IMR-90 (cell line): ENCODE results near the gene TMEM140. TPM values are rescaled to one million over a fixed set of nuclear protein-coding genes. Genes with fewer than 3 reads are reported as not detected.
"Not testable (repeated sequence)": the region's sequence is repeated elsewhere in the genome, so short reads cannot be mapped to it uniquely, and the experiment has no call there.

ENCODE experiments used
- ATAC-seq: fragments of 200-7000 bp; cut with Tn5 transposase; 2 replicates; pipeline ENCODE4 v1.9.1; 2020; ENCODE audit warnings: low read depth, mild to moderate bottlenecking, moderate library complexity
- BruUV-seq: library from RNA; stranded (reverse); fragments of 400-500 nt; replicated peaks from 2 replicates; lab custom pipeline; 2021; lab: Mats Ljungman, UMichigan
- CTCF ChIA-PET: fragments of 300-600 bp; formaldehyde crosslinking; extraction: SDS; loops from one replicate; lab custom pipeline; 2021; ENCODE audit warnings: antibody characterized with exemption; lab: Yijun Ruan, JAX
- POLR2A ChIA-PET: fragments of 300-600 bp; sonication (Branson Sonifier 250); formaldehyde crosslinking; loops from one replicate; lab custom pipeline; 2022; ENCODE audit warnings: antibody characterized with exemption; ENCODE audit not compliant: unreplicated experiment; lab: Charles Lee
- DNase-seq: peaks from one replicate; pipeline ENCODE4 v3.0.0; 2013
- H2AFZ ChIP-seq: replicated peaks from 2 replicates; pipeline ENCODE3; 2013; ENCODE audit warnings: low read length, mild to moderate bottlenecking; ENCODE audit not compliant: poor library complexity
- H2AK5ac ChIP-seq: 2 replicates; pipeline ENCODE4 v1.6.1; 2013; ENCODE audit warnings: low read depth, low read length, inconsistent platforms
- H2AK9ac ChIP-seq: replicated peaks from 2 replicates; pipeline ENCODE3; 2013; ENCODE audit warnings: mild to moderate bottlenecking, low read depth, low read length, moderate library complexity; ENCODE audit not compliant: poor library complexity
- H2BK120ac ChIP-seq: 2 replicates; pipeline ENCODE4 v1.6.1; 2013; ENCODE audit warnings: low read depth, low read length, inconsistent platforms
- H2BK15ac ChIP-seq: 3 replicates; pipeline ENCODE4 v1.6.1; 2013; ENCODE audit warnings: low read depth, low read length, inconsistent platforms
- H2BK20ac ChIP-seq: 2 replicates; pipeline ENCODE4 v1.6.1; 2013; ENCODE audit warnings: low read depth, mild to moderate bottlenecking, inconsistent platforms, low read length, moderate library complexity
- H2BK5ac ChIP-seq: 2 replicates; pipeline ENCODE4 v1.6.1; 2013; ENCODE audit warnings: mild to moderate bottlenecking, low read depth, low read length, inconsistent platforms; ENCODE audit not compliant: poor library complexity, severe bottlenecking
- H3K14ac ChIP-seq: replicated peaks from 2 replicates; pipeline ENCODE4 v1.6.1; 2013; ENCODE audit warnings: low read depth, low read length, inconsistent platforms
- H3K18ac ChIP-seq: 2 replicates; pipeline ENCODE4 v1.6.1; 2013; ENCODE audit warnings: low read depth, low read length, control low read depth
- H3K23ac ChIP-seq: 2 replicates; pipeline ENCODE4 v1.6.1; 2013; ENCODE audit warnings: low read depth, low read length, inconsistent platforms
- H3K27ac ChIP-seq: 2 replicates; pipeline ENCODE4 v1.5.1; 2013; ENCODE audit warnings: mild to moderate bottlenecking, control low read depth, low read length; ENCODE audit not compliant: insufficient read depth
- H3K27me3 ChIP-seq: 2 replicates; pipeline ENCODE4 v1.6.1; 2013; ENCODE audit warnings: low read length; ENCODE audit not compliant: control insufficient read depth, insufficient read depth
- H3K36me3 ChIP-seq: 2 replicates; pipeline ENCODE4 v1.6.1; 2013; ENCODE audit warnings: low read length, mixed read lengths; ENCODE audit not compliant: control insufficient read depth, insufficient read depth
- H3K4ac ChIP-seq: 2 replicates; pipeline ENCODE4 v1.6.1; 2013; ENCODE audit warnings: low read depth, low read length, inconsistent platforms
- H3K4me1 ChIP-seq: 2 replicates; pipeline ENCODE4 v1.6.1; 2013; ENCODE audit warnings: low read length, mixed read lengths; ENCODE audit not compliant: control insufficient read depth, insufficient read depth
- H3K4me2 ChIP-seq: 2 replicates; pipeline ENCODE4 v1.6.1; 2013; ENCODE audit warnings: low read depth, mild to moderate bottlenecking, control low read depth, low read length, moderate library complexity
- H3K4me3 ChIP-seq: 2 replicates; pipeline ENCODE4 v1.5.1; 2013; ENCODE audit warnings: low read depth, mild to moderate bottlenecking, control low read depth, low read length, moderate library complexity; ENCODE audit not compliant: insufficient read depth
- H3K56ac ChIP-seq: 2 replicates; pipeline ENCODE4 v1.6.1; 2013; ENCODE audit warnings: low read length, inconsistent platforms; ENCODE audit not compliant: insufficient read depth; ENCODE audit errors: extremely low read depth
- H3K79me1 ChIP-seq, 2 experiments: 2 replicates each; pipeline ENCODE4 v1.6.1; 2013; ENCODE audit warnings: low read length in 2 of 2, inconsistent platforms in 1 of 2, low read depth in 1 of 2
- H3K9ac ChIP-seq: 2 replicates; pipeline ENCODE4 v1.6.1; 2013; ENCODE audit warnings: low read depth, low read length, control low read depth
- H3K9me1 ChIP-seq: 2 replicates; pipeline ENCODE4 v1.6.1; 2013; ENCODE audit warnings: low read length, inconsistent platforms; ENCODE audit not compliant: insufficient read depth
- H3K9me3 ChIP-seq: 2 replicates; pipeline ENCODE4 v1.6.1; 2013; ENCODE audit warnings: low read length; ENCODE audit not compliant: control insufficient read depth, insufficient read depth
- H4K20me1 ChIP-seq: 2 replicates; pipeline ENCODE4 v1.6.1; 2013; ENCODE audit warnings: low read length, inconsistent platforms; ENCODE audit not compliant: insufficient read depth
- H4K5ac ChIP-seq: 2 replicates; pipeline ENCODE4 v1.6.1; 2013; ENCODE audit warnings: mild to moderate bottlenecking, low read depth, low read length, control low read depth
- H4K8ac ChIP-seq, 2 experiments: 2 replicates each; pipeline ENCODE4 v1.6.1; 2013; ENCODE audit warnings: low read depth in 2 of 2, low read length in 2 of 2, control low read depth in 1 of 2, inconsistent platforms in 1 of 2
- H4K91ac ChIP-seq: 2 replicates; pipeline ENCODE4 v1.6.1; 2013; ENCODE audit warnings: low read depth, low read length, inconsistent platforms; ENCODE audit not compliant: insufficient read depth
- CEBPB ChIP-seq: IDR thresholded peaks from 2 replicates; pipeline ENCODE4 v1.6.1; 2012; ENCODE audit warnings: low read depth, low read length, improper control_type of control experiment
- WGBS, 2 experiments: methylation state at CpG; one replicate each; pipeline versions ENCODE4 v1.1.5 to v1.1.7; 2013; ENCODE audit warnings: missing lambda C conversion rate in 2 of 2; ENCODE audit not compliant: insufficient read length in 1 of 2; ENCODE audit errors: extremely low coverage in 2 of 2; 5-methylcytosine and 5-hydroxymethylcytosine counted together
- dilution Hi-C: fragments of 300-500 bp; cut with HindIII; formaldehyde crosslinking; loops from one replicate; pipeline ENCODE4 v1.14.3; 2018; ENCODE audit warnings: low sequenced_read_pairs; ENCODE audit not compliant: unreplicated experiment
- in situ Hi-C: fragments of 300-500 bp; cut with MboI; formaldehyde crosslinking; loops from 3 replicates; pipeline ENCODE4 v1.14.3; 2019; ENCODE audit warnings: low sequenced_read_pairs, inconsistent platforms, mixed read lengths
- intact Hi-C: fragments of 100-400 bp; cut with micrococcal nuclease; formaldehyde crosslinking; loops from 2 replicates; pipeline ENCODE4 v1.10.0; 2022
- polyA plus RNA-seq, 3 experiments: library from polyadenylated mRNA; depleted of rRNA; stranded (reverse); fragments of >200 nt; gene quantifications; 2 replicates each; pipeline ENCODE4 v1.2.3, GENCODE V29; 2012; ENCODE audit warnings: low replicate concordance in 1 of 3
- total RNA-seq: library from RNA; depleted of rRNA; stranded (reverse); fragments of >200 nt; gene quantifications from 2 replicates; pipeline ENCODE4 v1.2.3, GENCODE V29; 2012

TMEM140 gene
- total and polyA plus RNA-seq, 2 of the 4 experiments (the other 2 are of a cell fraction), result 0.24 to 0.72 TPM

GRCh38 chr7:135171581-135172291 is 23.9 kb downstream of the TMEM140 start:
- Histone ChIP-seq H3K36me3 (peaks cover 20% of the 10 kb centered on the region), H2BK20ac (0 out of 2 replicates have a peak overlapping the region, but pooled peaks have one; percentile 41), H4K8ac (peak overlapping the region; percentile 54 to 96; a peak in 3 of 4 replicates), H3K4me1 (peaks cover 12% of the 10 kb centered on the region), H3K79me1 (peaks cover 30 to 33% of the 10 kb centered on the region in 2 experiments), H4K5ac (peak overlapping the region; percentile 20; the same call in 1 of the 2 replicates), H3K9me1 (peaks cover 20% of the 10 kb centered on the region)
- H3K27ac ChIP-seq, in situ Hi-C loops, H3K4me3 ChIP-seq, H3K27me3 ChIP-seq, H3K4ac ChIP-seq, H2BK120ac ChIP-seq, H3K14ac ChIP-seq, H2AK9ac ChIP-seq, ATAC-seq, H3K9ac ChIP-seq, H3K23ac ChIP-seq, H3K18ac ChIP-seq, H3K9me3 ChIP-seq, H3K56ac ChIP-seq, BruUV-seq, DNase-seq, H4K91ac ChIP-seq, dilution Hi-C loops, H2BK5ac ChIP-seq, POLR2A ChIA-PET, H2AFZ ChIP-seq, H4K20me1 ChIP-seq, H2BK15ac ChIP-seq, H3K4me2 ChIP-seq, H2AK5ac ChIP-seq: not testable (repeated sequence)
- 0 out of 2 replicates have a peak, but pooled peaks have one; percentile 13 for TF ChIP-seq CEBPB
- 91% methylated on average over 10 of the region's 19 CpGs; no CpG with 5 or more reads in 1 of the 2 experiments for WGBS, 2 experiments
- intact Hi-C loops, result loop anchor here (2.0 kb wide), 3 partner anchors 185 to 481 kb away; partner anchors contain the start of gene AGBL3
- CTCF ChIA-PET, result interaction anchor here (0.6 to 3.7 kb wide), 6 partner anchors 9 to 484 kb away, joined by 3 to 17 read pairs (median 4); partner anchors contain the start of gene AGBL3

- H2AK9ac ChIP-seq, dilution Hi-C loops, H4K5ac ChIP-seq, H3K27me3 ChIP-seq, POLR2A ChIA-PET, H3K9me1 ChIP-seq, H3K4me1 ChIP-seq, H3K23ac ChIP-seq, BruUV-seq, H3K56ac ChIP-seq, H4K8ac ChIP-seq, H2BK5ac ChIP-seq, H3K9me3 ChIP-seq, H3K4me3 ChIP-seq, DNase-seq, H2AFZ ChIP-seq, H3K4me2 ChIP-seq, ATAC-seq, H3K9ac ChIP-seq, H3K18ac ChIP-seq, H2AK5ac ChIP-seq, H2BK20ac ChIP-seq, H4K91ac ChIP-seq, H3K4ac ChIP-seq, intact Hi-C loops, H4K20me1 ChIP-seq, in situ Hi-C loops, H3K36me3 ChIP-seq, H3K27ac ChIP-seq, H3K14ac ChIP-seq, H2BK15ac ChIP-seq, H2BK120ac ChIP-seq: not testable (repeated sequence)
- no CpG with 5 or more reads among the region's 4 CpGs for WGBS, 2 experiments
- peaks cover 11 to 12% of the 10 kb centered on the region in 2 experiments; a peak in 3 of 4 replicates for H3K79me1 ChIP-seq
- CTCF ChIA-PET, result interaction anchor here (0.6 kb wide), 1 partner anchor 63 kb away, joined by 3 read pairs; no protein-coding TSS in a partner anchor
Measured at GRCh38 chr7:135173916-135174315, 26.0 kb downstream of the TMEM140 start.
